H1 (cell line): ENCODE measurements around the gene FIBIN. TPM values are rescaled to one million over a fixed set of nuclear protein-coding genes. Genes with fewer than 3 reads are reported as not detected.

Experiments
- CTCF ChIA-PET: fragments of 300-600 bp; sonication (Branson Sonifier 250); formaldehyde crosslinking; loops from one replicate; lab custom pipeline; 2021; ENCODE audit not compliant: partially characterized antibody; lab: Charles Lee
- POLR2A ChIA-PET: fragments of 300-600 bp; sonication (Branson Sonifier 250); formaldehyde crosslinking; loops from one replicate; lab custom pipeline; 2021; ENCODE audit warnings: inconsistent platforms; ENCODE audit not compliant: partially characterized antibody; lab: Charles Lee
- DNase-seq, 2 experiments: peaks; one replicate each; pipeline versions ENCODE4 v3.0.0 to v3.0.0-alpha.2; 2010 to 2022; ENCODE audit warnings: low spot score in 2 of 2, low read depth in 1 of 2, mixed read lengths in 1 of 2
- FAIRE-seq: peaks from 2 replicates; lab custom pipeline; 2011; peaks lifted over from hg19 to GRCh38; lab: Jason Lieb, UNC
- H2AFZ ChIP-seq: 2 replicates; pipeline ENCODE4 v1.8.1; 2012; ENCODE audit warnings: low read length, inconsistent platforms
- H2AK5ac ChIP-seq: 2 replicates; pipeline ENCODE4 v1.6.1; 2013; ENCODE audit warnings: low read depth, low read length
- H2BK120ac ChIP-seq: replicated peaks from 2 replicates; pipeline ENCODE3; 2013; ENCODE audit warnings: low read depth, low read length, inconsistent platforms
- H2BK12ac ChIP-seq: 2 replicates; pipeline ENCODE4 v1.6.1; 2013; ENCODE audit warnings: low read depth, low read length
- H2BK15ac ChIP-seq: 2 replicates; pipeline ENCODE4 v1.6.1; 2013; ENCODE audit warnings: low read length
- H2BK20ac ChIP-seq: 2 replicates; pipeline ENCODE4 v1.6.1; 2013; ENCODE audit warnings: low read length
- H2BK5ac ChIP-seq: 2 replicates; pipeline ENCODE4 v1.6.1; 2013; ENCODE audit warnings: low read depth, low read length
- H3K14ac ChIP-seq: 2 replicates; pipeline ENCODE4 v1.6.1; 2013; ENCODE audit warnings: inconsistent platforms; ENCODE audit not compliant: insufficient read length
- H3K18ac ChIP-seq: 2 replicates; pipeline ENCODE4 v1.6.1; 2013; ENCODE audit warnings: low read length; ENCODE audit errors: extremely low read depth
- H3K23ac ChIP-seq: 2 replicates; pipeline ENCODE4 v1.6.1; 2013; ENCODE audit warnings: inconsistent platforms; ENCODE audit not compliant: insufficient read length
- H3K23me2 ChIP-seq: 2 replicates; pipeline ENCODE4 v1.6.1; 2013; ENCODE audit warnings: low read depth, low read length
- H3K27ac ChIP-seq: 2 replicates; pipeline ENCODE4 v1.6.1; 2011; ENCODE audit warnings: low read depth, low read length, inconsistent platforms
- H3K27me3 ChIP-seq, 4 experiments: replicated peaks in 1 of 4; 1 replicate in 1 of 4; 2 replicates in 3 of 4; pipeline versions ENCODE4 v1.6.1 to v1.8.1; 2011 to 2013; ENCODE audit warnings: low read length in 3 of 4, mild to moderate bottlenecking in 3 of 4, inconsistent platforms in 2 of 4, mixed read lengths in 2 of 4, moderate library complexity in 1 of 4; ENCODE audit not compliant: control insufficient read depth in 3 of 4, insufficient read depth in 3 of 4; ENCODE audit errors: extremely low read depth in 1 of 4
- H3K36me3 ChIP-seq, 4 experiments: 2 replicates each; pipeline versions ENCODE4 v1.6.1 to v1.8.1; 2011 to 2013; ENCODE audit warnings: mild to moderate bottlenecking in 4 of 4, low read length in 3 of 4, moderate library complexity in 2 of 4, control low read depth in 1 of 4, inconsistent platforms in 1 of 4; ENCODE audit not compliant: insufficient read depth in 4 of 4, control insufficient read depth in 2 of 4
- H3K4ac ChIP-seq: replicated peaks from 2 replicates; pipeline ENCODE3; 2013; ENCODE audit warnings: low read length, low read depth, mixed read lengths, inconsistent platforms; ENCODE audit not compliant: insufficient read length
- H3K4me1 ChIP-seq, 4 experiments: replicated peaks in 1 of 4; 1 replicate in 1 of 4; 2 replicates in 3 of 4; pipeline versions ENCODE4 v1.6.1 to v1.8.1; 2011 to 2013; ENCODE audit warnings: low read length in 3 of 4, inconsistent platforms in 2 of 4, mixed read lengths in 1 of 4; ENCODE audit not compliant: insufficient read depth in 4 of 4, control insufficient read depth in 3 of 4
- H3K4me2 ChIP-seq, 2 experiments: 2 replicates each; pipeline versions ENCODE4 v1.6.1 to v1.8.1; 2011 to 2013; ENCODE audit warnings: low read depth in 2 of 2, low read length in 2 of 2, control low read depth in 1 of 2, inconsistent platforms in 1 of 2, mild to moderate bottlenecking in 1 of 2; ENCODE audit not compliant: insufficient read depth in 1 of 2
- H3K4me3 ChIP-seq, 4 experiments: fragments of 200-600, 300-600 bp in 1 of 4; sonication (generic), shearing (Covaris generic), sonication (Bioruptor Twin) in 1 of 4; 2 replicates each; pipeline versions ENCODE4 v1.5.1 to v1.8.1; 2011 to 2016; ENCODE audit warnings: low read length in 4 of 4, low read depth in 3 of 4, control low read depth in 2 of 4, inconsistent platforms in 2 of 4, mild to moderate bottlenecking in 2 of 4, mixed read lengths in 1 of 4, moderate library complexity in 1 of 4; ENCODE audit not compliant: insufficient read depth in 2 of 4; ENCODE audit errors: extremely low read depth in 1 of 4
- H3K56ac ChIP-seq: replicated peaks from 2 replicates; pipeline ENCODE3; 2013; ENCODE audit warnings: low read depth, mild to moderate bottlenecking, mixed read lengths, low read length, inconsistent platforms; ENCODE audit not compliant: insufficient read length
- H3K79me1 ChIP-seq: 2 replicates; pipeline ENCODE4 v1.6.1; 2013; ENCODE audit warnings: low read depth, low read length, control low read depth
- H3K79me2 ChIP-seq, 2 experiments: 2 replicates each; pipeline versions ENCODE4 v1.6.1 to v1.8.1; 2012 to 2013; ENCODE audit warnings: low read length in 2 of 2, mild to moderate bottlenecking in 2 of 2, inconsistent platforms in 1 of 2; ENCODE audit not compliant: insufficient read depth in 2 of 2, control insufficient read depth in 1 of 2
- H3K9ac ChIP-seq, 4 experiments: replicated peaks in 1 of 4; 1 replicate in 1 of 4; 2 replicates in 3 of 4; pipeline versions ENCODE4 v1.6.1 to v1.8.1; 2011 to 2013; ENCODE audit warnings: low read depth in 3 of 4, low read length in 3 of 4, control low read depth in 2 of 4, mild to moderate bottlenecking in 2 of 4, moderate library complexity in 2 of 4, inconsistent platforms in 1 of 4; ENCODE audit errors: extremely low read depth in 1 of 4
- H3K9me3 ChIP-seq, 2 experiments: 2 replicates each; pipeline versions ENCODE4 v1.6.1 to v1.8.1; 2012 to 2013; ENCODE audit warnings: mild to moderate bottlenecking in 2 of 2, moderate library complexity in 2 of 2, control low read depth in 1 of 2, inconsistent platforms in 1 of 2, low read depth in 1 of 2, low read length in 1 of 2, mixed read lengths in 1 of 2; ENCODE audit not compliant: insufficient read depth in 2 of 2
- H4K20me1 ChIP-seq, 2 experiments: replicated peaks in 1 of 2; 2 replicates each; pipeline versions ENCODE3 to v1.8.1; 2011 to 2013; ENCODE audit warnings: inconsistent platforms in 2 of 2, low read length in 2 of 2, mild to moderate bottlenecking in 1 of 2; ENCODE audit not compliant: insufficient read depth in 2 of 2, control insufficient read depth in 1 of 2
- H4K5ac ChIP-seq: 2 replicates; pipeline ENCODE4 v1.6.1; 2013; ENCODE audit warnings: low read length, low read depth, mixed read lengths, inconsistent platforms; ENCODE audit not compliant: insufficient read length
- H4K8ac ChIP-seq: 2 replicates; pipeline ENCODE4 v1.8.0; 2013; ENCODE audit warnings: mild to moderate bottlenecking, moderate library complexity, low read length, inconsistent platforms; ENCODE audit not compliant: insufficient read depth; ENCODE audit errors: extremely low read depth
- H4K91ac ChIP-seq: replicated peaks from 2 replicates; pipeline ENCODE3; 2013; ENCODE audit warnings: low read length, mixed read lengths, inconsistent platforms; ENCODE audit not compliant: insufficient read length
- BCL11A ChIP-seq, 2 experiments: IDR thresholded peaks; one replicate each; pipeline ENCODE4 v1.6.1; 2011; ENCODE audit warnings: low read depth in 2 of 2, low read length in 2 of 2, mild to moderate bottlenecking in 2 of 2
- CBX5 ChIP-seq: fragments of 300-800, 300-1000 bp; sonication (generic); IDR thresholded peaks from 2 replicates; pipeline ENCODE4 v1.7.1; 2016; ENCODE audit warnings: antibody characterized with exemption, low read length, low read depth
- CHD1 ChIP-seq: IDR thresholded peaks from 2 replicates; pipeline ENCODE4 v1.6.1; 2012; ENCODE audit warnings: low read depth, low read length, improper control_type of control experiment
- CTCF ChIP-seq, 3 experiments: IDR thresholded peaks; 1 replicate in 2 of 3; 2 replicates in 1 of 3; pipeline versions ENCODE4 v1.5.1 to v1.6.1; 2011; ENCODE audit warnings: low read length in 3 of 3, mild to moderate bottlenecking in 3 of 3, inconsistent platforms in 2 of 3, low read depth in 1 of 3, moderate library complexity in 1 of 3; ENCODE audit not compliant: insufficient read depth in 1 of 3; ENCODE audit errors: control extremely low read depth in 1 of 3
- EP300 ChIP-seq, 2 experiments: IDR thresholded peaks; 1 replicate in 1 of 2; 2 replicates in 1 of 2; pipeline ENCODE4 v1.6.1; 2011 to 2012; ENCODE audit warnings: low read depth in 2 of 2, low read length in 2 of 2, mild to moderate bottlenecking in 2 of 2, borderline replicate concordance in 1 of 2, inconsistent platforms in 1 of 2, moderate library complexity in 1 of 2
- FOSL1 ChIP-seq: IDR thresholded peaks from 2 replicates; pipeline ENCODE4 v1.6.1; 2011; ENCODE audit warnings: mild to moderate bottlenecking, low read depth, low read length, moderate library complexity; ENCODE audit not compliant: insufficient read depth
- NRF1 ChIP-seq: IDR thresholded peaks from 2 replicates; pipeline ENCODE4 v1.6.1; 2011; ENCODE audit warnings: mild to moderate bottlenecking, low read depth, low read length, improper control_type of control experiment
- POLR2A ChIP-seq, 2 experiments: IDR thresholded peaks; 1 replicate in 1 of 2; 2 replicates in 1 of 2; pipeline ENCODE4 v1.6.1; 2011; ENCODE audit warnings: low read depth in 2 of 2, low read length in 2 of 2, mild to moderate bottlenecking in 2 of 2; ENCODE audit errors: control extremely low read depth in 1 of 2
- RAD21 ChIP-seq, 2 experiments: IDR thresholded peaks in 1 of 2; conservative IDR thresholded peaks in 1 of 2; 2 replicates each; pipeline ENCODE4 v1.6.1; 2011; ENCODE audit warnings: low read depth in 2 of 2, low read length in 2 of 2, improper control_type of control experiment in 1 of 2, inconsistent platforms in 1 of 2, mild to moderate bottlenecking in 1 of 2, moderate library complexity in 1 of 2
- RFX5 ChIP-seq: IDR thresholded peaks from 2 replicates; pipeline ENCODE4 v1.6.1; 2011; ENCODE audit warnings: low read depth, low read length, improper control_type of control experiment, borderline replicate concordance
- RXRA ChIP-seq: IDR thresholded peaks from 2 replicates; pipeline ENCODE4 v1.6.1; 2011; ENCODE audit warnings: low read depth, mild to moderate bottlenecking, low read length, moderate library complexity; ENCODE audit not compliant: insufficient read depth
- WGBS, 2 experiments: shearing (Covaris generic) in 1 of 2; methylation state at CpG; one replicate each; pipeline versions ENCODE4 v1.1.6 to v1.1.7; 2013 to 2015; ENCODE audit warnings: low lambda C conversion rate in 2 of 2, mixed read lengths in 2 of 2, inconsistent platforms in 1 of 2, low coverage in 1 of 2, missing lambda C conversion rate in 1 of 2; ENCODE audit not compliant: insufficient replicate concordance in 2 of 2, insufficient coverage in 1 of 2, insufficient read length in 1 of 2; ENCODE audit errors: extremely low coverage in 1 of 2, missing lambda C conversion rate in 1 of 2; 5-methylcytosine and 5-hydroxymethylcytosine counted together
- polyA plus RNA-seq, 7 experiments: library from polyadenylated mRNA; depleted of rRNA in 3 of 7; stranded (reverse) in 5 of 7; unstranded in 2 of 7; fragments of >200 nt in 5 of 7; fragments of 200-250 nt in 2 of 7; gene quantifications; 1 replicate in 5 of 7; 2 replicates in 1 of 7; 4 replicates in 1 of 7; pipeline versions ENCODE4 v1.2.1 to v1.2.3, GENCODE V29; 2011 to 2013; ENCODE audit warnings: missing spikeins in 2 of 7, mixed read lengths in 2 of 7
- total RNA-seq: library from RNA; stranded (reverse); fragmentation: NEBNext Ultra II Directional; extraction: Animal tissue kit (Norgen Biotek cat#: 25700); gene quantifications from 2 replicates; pipeline ENCODE4 v1.2.1, GENCODE V29; 2021

Gene FIBIN
- total and polyA plus RNA-seq, 2 of the 8 experiments (the other 6 are each of a cell fraction or from before 2014, with no cell fraction given): 0.38 to 0.45 TPM

- Histone ChIP-seq H3K4me1 (peaks cover 0 to 4% (median 0%) of the 10 kb centered on the region in 4 experiments; a peak in 3 of 7 replicates), H2BK20ac (no peak overlapping the region), H3K9me3 (no peaks in the 10 kb centered on the region), H3K4me2 (no peak overlapping the region), H2BK5ac (peak overlapping the region; percentile 16; the same call in 1 of the 2 replicates), H3K4ac (no peak overlapping the region), H3K14ac (no peak overlapping the region), H2BK15ac (no peak overlapping the region), H4K8ac (no peak overlapping the region), H2AK5ac (no peak overlapping the region), H4K20me1 (no peaks in the 10 kb centered on the region), H3K79me2 (no peaks in the 10 kb centered on the region), H2BK12ac (0 out of 2 replicates have a peak overlapping the region, but pooled peaks have one; percentile 17), H2AFZ (peak overlapping the region; percentile 84; the same call in 1 of the 2 replicates), H3K9ac (no peak overlapping the region), H3K23ac (no peak overlapping the region), H2BK120ac (no peak overlapping the region), H3K27me3 (no peaks in the 10 kb centered on the region), H3K36me3 (no peaks in the 10 kb centered on the region), H3K79me1 (no peaks in the 10 kb centered on the region), H4K91ac (no peak overlapping the region), H3K4me3 (no peak overlapping the region), H4K5ac (no peak overlapping the region), H3K23me2 (no peaks in the 10 kb centered on the region), H3K18ac (no peak overlapping the region; the same call in 1 of the 2 replicates), H3K56ac (no peak overlapping the region), H3K27ac (no peak overlapping the region)
- POLR2A ChIA-PET: no interaction called here
- peak; percentile 36 for FAIRE-seq
- no peak for DNase-seq
- 74% methylated on average over 3 of the region's 3 CpGs; no CpG with 5 or more reads in 1 of the 2 experiments for WGBS, 2 experiments
- CTCF ChIA-PET: interaction anchor here (0.7 to 2.1 kb wide), 5 partner anchors 16 to 119 kb away, joined by 3 to 16 read pairs (median 4); no protein-coding TSS in a partner anchor
- TF ChIP-seq NRF1 (no peak), BCL11A (IDR thresholded peaks at IDR 0.05; ENCODE audit: low read depth in 2 of 2, low read length in 2 of 2) (no peak), CBX5 (no peak), CTCF (IDR thresholded peaks at IDR 0.05; ENCODE audit: control extremely low read depth in 1 of 3, insufficient read depth in 1 of 3, low read depth in 1 of 3, low read length in 3 of 3) (peak in 2 of 3 experiments; percentile 12 to 30; a peak in 1 of 4 replicates), FOSL1 (no peak), RAD21 (IDR thresholded peaks at IDR 0.05 in 1 of 2, conservative IDR thresholded peaks at IDR 0.05 in 1 of 2; ENCODE audit: low read depth in 2 of 2, low read length in 2 of 2) (peak in 1 of 2 experiments; percentile 43; a peak in 3 of 4 replicates), EP300 (IDR thresholded peaks at IDR 0.05; ENCODE audit: borderline replicate concordance in 1 of 2, low read depth in 2 of 2, low read length in 2 of 2) (no peak), RXRA (no peak), RFX5 (no peak), POLR2A (IDR thresholded peaks at IDR 0.05; ENCODE audit: control extremely low read depth in 1 of 2, low read depth in 2 of 2, low read length in 2 of 2) (no peak), CHD1 (no peak)
These were observed 46.0 kb downstream of the FIBIN start for GRCh38 chr11:27039873-27040272.
